Stimulated activated CD4-positive, alpha-beta T cell treated with anti-CD3 and anti-CD28 coated beads, Interleukin-4, amount 100 ng/mL, for 4 hours (primary cell): Measurements from ENCODE around the gene TNS4.
A peak's percentile ranks its signal among the peaks of the same experiment; 100 is the strongest.

Experiments
- DNase-seq, 2 experiments: peaks; one replicate each; pipeline ENCODE4 v3.0.0-alpha.2; 2020

Gene TNS4

GRCh38 chr17:40534371-40535189 is 33.2 kb upstream of the TNS4 start:
- no peak for DNase-seq

DNA sequence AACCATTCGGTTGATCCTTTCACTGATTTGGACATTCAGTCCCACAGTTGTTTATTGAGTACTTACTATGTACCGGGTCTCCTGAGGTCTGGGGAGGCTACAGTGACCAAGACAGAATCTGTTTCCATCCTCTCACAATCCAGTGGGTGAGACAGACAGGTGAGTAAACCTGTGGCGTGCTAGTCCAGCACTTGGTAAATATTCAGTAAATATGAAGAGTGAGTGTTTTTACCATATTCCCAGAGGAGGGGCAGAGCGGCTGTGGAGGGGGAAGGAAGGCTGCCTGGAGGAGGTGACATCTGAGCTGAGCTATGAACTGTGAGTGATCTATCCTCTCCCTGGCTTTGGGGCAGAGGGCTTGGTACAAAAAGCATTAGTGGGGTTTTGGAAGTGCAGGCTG is 32.5 kb upstream of the TNS4 start:
- DNase-seq, result no peak

- no peak for DNase-seq
Observed at GRCh38 chr17:40532520-40533253, 31.3 kb upstream of the TNS4 start.

- peak; percentile 77 to 83 for DNase-seq
Observed at GRCh38 chr17:40531051-40531991, 29.9 kb upstream of the TNS4 start.

GRCh38 chr17:40530531-40530994 is 29.1 kb upstream of the TNS4 start:
- no peak for DNase-seq

DNA sequence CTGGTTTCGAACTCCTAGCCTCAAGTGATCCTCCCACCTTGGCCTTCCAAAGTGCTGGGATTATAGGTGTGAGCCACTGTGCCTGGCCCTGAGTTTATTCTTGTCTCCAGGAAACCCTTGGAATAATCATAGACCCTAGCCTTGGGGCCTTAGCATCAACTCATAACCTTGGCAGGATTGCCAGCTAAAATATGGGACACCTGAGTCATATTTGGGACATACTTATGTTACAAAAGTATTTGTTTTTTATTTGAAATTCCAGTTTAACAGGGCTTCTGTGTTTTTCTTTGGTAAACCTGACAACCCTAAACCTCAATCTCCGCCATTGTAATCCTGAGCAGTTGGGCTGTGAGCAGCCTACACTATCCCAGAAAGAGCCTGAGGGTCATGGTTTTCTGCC is 28.6 kb upstream of the TNS4 start:
- no peak for DNase-seq

DNA sequence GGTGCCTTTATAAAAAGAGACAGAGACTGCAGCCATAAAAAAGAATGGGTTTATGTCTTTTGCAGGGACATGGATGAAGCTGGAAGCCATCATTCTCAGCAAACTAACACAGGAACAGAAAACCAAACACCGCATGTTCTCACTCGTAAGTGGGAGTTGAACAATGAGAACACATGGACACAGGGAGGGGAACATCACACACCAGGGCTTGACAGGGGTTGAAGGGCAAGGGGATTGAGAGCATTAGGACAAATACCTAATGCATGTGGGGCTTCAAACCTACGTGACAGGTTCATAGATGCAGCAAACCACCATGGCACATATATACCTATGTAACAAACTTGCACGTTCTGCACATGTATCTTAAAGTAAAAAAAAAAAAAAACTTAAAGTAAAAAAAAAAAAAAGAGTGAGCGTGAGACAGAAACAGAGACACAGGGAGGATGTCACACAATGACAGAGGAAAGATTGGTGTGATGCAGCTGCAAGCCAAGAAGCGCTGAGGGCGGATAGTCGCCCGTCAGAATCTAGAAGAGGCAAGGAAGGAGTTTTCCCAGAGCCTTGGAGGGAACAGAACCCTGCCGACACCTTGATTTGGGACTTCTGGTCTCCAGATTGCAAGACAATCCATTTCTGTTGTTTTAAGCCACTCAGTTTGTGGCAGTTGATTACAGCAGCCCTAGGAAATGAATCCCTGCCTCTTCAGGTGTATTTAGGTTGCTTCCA is 27.4 kb upstream of the TNS4 start:
- no peak for DNase-seq

- no peak for DNase-seq
Observed at GRCh38 chr17:40526668-40527067, 25.2 kb upstream of the TNS4 start.

DNA sequence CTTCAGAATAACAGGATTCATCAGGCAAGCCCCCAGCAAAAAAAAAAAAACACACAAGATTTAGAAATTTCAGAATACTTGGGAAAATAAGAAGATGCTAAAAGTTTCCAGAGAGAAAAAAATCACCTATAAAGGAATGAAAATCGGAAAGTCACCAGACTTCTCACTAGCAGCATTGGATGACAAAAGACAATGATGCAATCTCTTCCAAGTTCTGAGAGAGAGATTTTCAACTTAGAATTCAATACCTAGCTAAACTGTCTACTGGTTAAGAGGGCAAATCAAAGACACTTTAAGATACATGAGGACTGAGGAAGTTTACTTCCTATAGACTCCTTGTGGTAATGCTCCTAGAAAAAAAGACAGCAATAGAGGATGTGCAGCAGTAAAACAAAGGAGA is 23.9 kb upstream of the TNS4 start:
- no peak for DNase-seq

DNA sequence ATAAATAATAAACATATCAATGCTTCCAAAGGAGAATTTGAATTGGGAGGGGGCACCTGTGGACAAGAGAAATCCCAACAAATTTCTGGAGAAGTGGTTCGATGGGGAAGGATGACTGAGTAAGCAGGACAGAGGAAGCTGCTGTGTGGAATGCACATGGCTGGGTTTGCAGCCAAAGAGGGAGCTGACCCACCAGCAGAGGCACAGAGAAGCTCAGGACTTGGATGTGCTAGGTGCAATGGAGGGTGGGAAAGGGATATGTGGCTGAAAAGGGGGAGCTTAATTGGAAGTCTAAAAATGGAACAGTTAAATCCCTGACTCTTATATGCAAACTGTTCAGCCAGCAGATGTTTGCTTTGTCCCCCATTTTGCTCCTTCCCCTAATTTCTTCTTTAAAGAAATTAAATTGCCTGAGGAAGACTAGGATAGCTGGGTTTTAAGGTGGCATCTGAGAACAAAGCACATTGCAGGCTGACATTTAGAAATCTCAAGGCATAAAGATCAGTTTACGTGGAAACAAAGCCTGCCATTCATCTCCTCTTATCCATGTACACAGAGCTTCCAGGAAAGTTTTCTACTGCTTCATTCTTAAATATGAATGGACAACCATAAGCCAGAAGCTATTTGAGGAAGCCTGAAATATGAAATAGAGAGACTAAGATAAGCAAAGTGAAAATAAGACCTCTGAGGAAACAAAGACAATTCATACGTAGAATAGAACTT is 23.0 kb upstream of the TNS4 start:
- no peak for DNase-seq

- DNase-seq, result no peak
Observed at GRCh38 chr17:40522961-40523310, 21.5 kb upstream of the TNS4 start.

- no peak for DNase-seq
Observed at GRCh38 chr17:40522250-40522960, 21.0 kb upstream of the TNS4 start.

DNA sequence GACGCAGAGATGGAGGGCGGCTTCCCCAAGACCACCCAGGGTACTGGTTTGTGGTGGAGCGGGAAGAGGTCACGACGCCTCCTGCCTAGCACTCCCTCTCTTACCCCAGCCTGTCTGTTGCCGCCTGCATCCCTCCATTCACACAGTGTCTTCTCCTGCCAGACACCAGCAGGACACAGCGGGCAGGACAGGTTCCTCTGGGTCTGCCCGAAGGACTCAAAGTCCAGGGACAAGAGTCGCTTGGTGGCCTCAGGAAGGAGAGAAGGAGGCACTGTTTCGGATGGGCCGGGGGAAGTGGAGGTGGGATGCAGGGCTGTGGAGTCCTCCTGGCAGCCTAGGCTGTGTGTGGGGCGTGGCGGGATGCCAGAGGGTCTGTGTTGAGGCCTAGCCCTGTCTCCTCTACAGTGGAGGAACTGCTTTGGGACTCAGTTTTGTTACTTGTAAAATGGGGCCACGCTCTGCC is 19.6 kb upstream of the TNS4 start:
- DNase-seq, result no peak

- no peak for DNase-seq
Observed at GRCh38 chr17:40519089-40519775, 17.8 kb upstream of the TNS4 start.

DNA sequence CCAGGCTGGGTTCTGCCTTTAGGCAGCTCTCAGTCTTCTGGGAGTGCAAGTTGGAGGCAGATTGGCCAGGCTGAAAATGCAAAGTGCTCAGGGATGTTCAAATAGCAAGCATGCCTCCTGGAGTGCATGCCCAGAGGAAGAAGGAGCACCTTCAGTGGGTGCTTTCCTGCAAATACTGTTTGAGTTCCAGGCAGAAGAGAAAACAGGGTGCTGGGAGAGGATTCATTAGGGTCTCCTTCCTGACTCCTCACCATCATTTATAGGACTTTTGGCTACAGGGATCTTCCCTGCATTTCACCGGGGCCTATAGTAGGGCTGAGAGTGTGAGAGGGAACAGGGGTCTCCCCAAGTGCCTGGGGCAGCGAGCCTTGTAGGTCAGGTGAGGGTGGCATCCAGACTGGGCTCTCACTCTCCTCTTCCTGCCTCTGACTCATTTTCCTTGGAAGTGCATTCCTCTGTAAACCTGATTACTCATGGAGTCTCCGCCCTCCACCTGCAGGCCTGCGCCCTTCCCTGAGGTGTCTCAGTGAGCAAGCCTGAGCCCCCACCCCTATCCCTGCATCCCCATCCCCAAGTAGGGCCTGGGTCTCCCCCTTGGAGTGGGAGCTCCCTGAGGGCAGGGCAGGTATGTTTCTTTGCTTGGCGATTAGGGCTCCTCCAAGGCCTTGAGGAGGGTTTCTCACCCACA is 17.1 kb upstream of the TNS4 start:
- no peak for DNase-seq

GRCh38 chr17:40517981-40518380 is 16.6 kb upstream of the TNS4 start:
- DNase-seq, result no peak

DNA sequence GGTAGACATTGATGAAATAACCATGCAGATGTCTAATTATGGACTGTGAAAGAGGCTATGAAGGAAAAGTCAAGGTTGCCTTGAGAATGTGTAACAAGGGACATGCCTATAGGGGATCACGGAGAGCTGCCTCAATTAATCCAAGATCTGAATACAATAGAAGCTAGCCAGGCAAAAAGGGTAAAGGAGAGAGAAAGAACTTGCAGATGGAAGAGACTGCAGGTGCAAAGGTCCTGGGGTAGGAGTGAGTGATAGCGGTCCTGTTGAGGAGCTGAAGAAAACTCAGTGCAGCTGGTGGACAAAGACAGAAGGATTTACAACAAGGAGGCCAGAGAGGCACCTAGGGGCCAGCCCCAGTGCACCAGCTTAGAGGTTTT is 15.9 kb upstream of the TNS4 start:
- no peak for DNase-seq

GRCh38 chr17:40516581-40517285 is 15.3 kb upstream of the TNS4 start:
- peak in 1 of 2 experiments; percentile 58 for DNase-seq

GRCh38 chr17:40515491-40516041 is 14.1 kb upstream of the TNS4 start:
- DNase-seq, result peak; percentile 29 to 45
